Measurements from ENCODE around the gene ARHGEF39. TPM values are rescaled to one million over a fixed set of nuclear protein-coding genes. Genes with fewer than 3 reads are reported as not detected.
A peak's percentile ranks its signal among the peaks of the same experiment; 100 is the strongest.

Gene ARHGEF39
- total and polyA plus RNA-seq, 9 of the 15 experiments (the other 6 are each of a cell fraction or from before 2014, with no cell fraction given): 2.8 to 21.7 (median 12.9) TPM

GRCh38 chr9:35616681-35617459 lies 48.1 kb downstream of the ARHGEF39 start:
- no peaks in the 10 kb centered on the region for H4K20me1 ChIP-seq (replicated peaks; ENCODE audit: control insufficient read depth, insufficient read depth, low read length)
- DNase-seq (ENCODE audit: extremely low read depth in 1 of 4, low spot score in 3 of 4) (peak in 3 of 4 experiments; percentile 39 to 62 (median 53)), FAIRE-seq (no peak), ATAC-seq (peak; percentile 71)
- H3K4me2 ChIP-seq (ENCODE audit: insufficient read depth, low read length): peak overlapping the region; percentile 62
- H3K4me3 ChIP-seq: peak overlapping the region; percentile 15; the same call in 1 of the 2 replicates
- H3K27me3 ChIP-seq (ENCODE audit: control insufficient read depth in 2 of 2, insufficient read depth in 2 of 2, low read length in 2 of 2): peaks cover 3 to 27% of the 10 kb centered on the region in 2 experiments; a peak in 3 of 5 replicates
- intact Hi-C loops (cut with micrococcal nuclease) (no loop called here), in situ Hi-C loops (cut with MboI) (no loop called here)
- H3K9ac ChIP-seq (ENCODE audit: insufficient read depth in 1 of 2, low read depth in 2 of 2, low read length in 2 of 2): peak overlapping the region in 1 of 2 experiments; percentile 83; a peak in 2 of 4 replicates
- no peaks in the 10 kb centered on the region for H3K9me1 ChIP-seq (ENCODE audit: control insufficient read depth, insufficient read depth, low read length)
- H3K79me2 ChIP-seq (ENCODE audit: control insufficient read depth, insufficient read depth, low read length): no peaks in the 10 kb centered on the region
- H3K27ac ChIP-seq (ENCODE audit: extremely low read depth, low read depth, low read length): no peak overlapping the region
- no peaks in the 10 kb centered on the region for H3K9me3 ChIP-seq (replicated peaks; ENCODE audit: control insufficient read depth, insufficient read depth, low read depth, low read length)
- BruUV-seq (replicated peaks): no TSS peak
- H2AFZ ChIP-seq (ENCODE audit: low read depth, low read length): peak overlapping the region; percentile 78
- peaks cover 5 to 24% of the 10 kb centered on the region in 2 experiments; a peak in 3 of 5 replicates for H3K4me1 ChIP-seq (replicated peaks in 1 of 2; ENCODE audit: control insufficient read depth in 2 of 2, insufficient read depth in 2 of 2, low read length in 2 of 2)
- CTCF ChIA-PET (ENCODE audit: low intra/inter-chr PET ratio): no interaction called here
- POLR2A ChIA-PET: no interaction called here
- H3K36me3 ChIP-seq (ENCODE audit: control insufficient read depth, insufficient read depth, low read length): no peaks in the 10 kb centered on the region
- 7% methylated on average over 12 of the region's 51 CpGs for WGBS (ENCODE audit: insufficient coverage, low coverage, missing lambda C conversion rate)
- TF ChIP-seq ZNF707 (CRISPR knock-in tag; conservative IDR thresholded peaks at IDR 0.05) (no peak), FOXK2 (conservative IDR thresholded peaks at IDR 0.05 in 1 of 2, IDR thresholded peaks at IDR 0.05 in 1 of 2; ENCODE audit: low read depth in 2 of 2) (no peak), FIP1L1 (IDR thresholded peaks at IDR 0.05; ENCODE audit: low read depth, low read length, poor library complexity, severe bottlenecking) (no peak), DMBX1 (CRISPR knock-in tag; IDR thresholded peaks at IDR 0.05; ENCODE audit: borderline replicate concordance) (no peak), PPARD (CRISPR knock-in tag; IDR thresholded peaks at IDR 0.05) (no peak), PHF20 (IDR thresholded peaks at IDR 0.05; ENCODE audit: partially characterized antibody) (no peak), NRF1 (conservative IDR thresholded peaks at IDR 0.05 in 1 of 2, IDR thresholded peaks at IDR 0.05 in 1 of 2) (peak; percentile 29 to 36; a peak in 2 of 4 replicates), RBM39 (optimal IDR thresholded peaks at IDR 0.05; ENCODE audit: low read depth, low read length) (no peak), KHSRP (IDR thresholded peaks at IDR 0.05) (0 out of 2 replicates have a peak, but pooled peaks have one; percentile 19), SMARCA5 (IDR thresholded peaks at IDR 0.05) (no peak), IFI16 (CRISPR knock-in tag; IDR thresholded peaks at IDR 0.05) (no peak), CAMTA2 (CRISPR knock-in tag; conservative IDR thresholded peaks at IDR 0.05) (no peak), AFF4 (CRISPR knock-in tag; IDR thresholded peaks at IDR 0.05) (no peak), ATF7 (IDR thresholded peaks at IDR 0.05) (peak; percentile 77)
- TF ChIP-seq, protein P1, sequence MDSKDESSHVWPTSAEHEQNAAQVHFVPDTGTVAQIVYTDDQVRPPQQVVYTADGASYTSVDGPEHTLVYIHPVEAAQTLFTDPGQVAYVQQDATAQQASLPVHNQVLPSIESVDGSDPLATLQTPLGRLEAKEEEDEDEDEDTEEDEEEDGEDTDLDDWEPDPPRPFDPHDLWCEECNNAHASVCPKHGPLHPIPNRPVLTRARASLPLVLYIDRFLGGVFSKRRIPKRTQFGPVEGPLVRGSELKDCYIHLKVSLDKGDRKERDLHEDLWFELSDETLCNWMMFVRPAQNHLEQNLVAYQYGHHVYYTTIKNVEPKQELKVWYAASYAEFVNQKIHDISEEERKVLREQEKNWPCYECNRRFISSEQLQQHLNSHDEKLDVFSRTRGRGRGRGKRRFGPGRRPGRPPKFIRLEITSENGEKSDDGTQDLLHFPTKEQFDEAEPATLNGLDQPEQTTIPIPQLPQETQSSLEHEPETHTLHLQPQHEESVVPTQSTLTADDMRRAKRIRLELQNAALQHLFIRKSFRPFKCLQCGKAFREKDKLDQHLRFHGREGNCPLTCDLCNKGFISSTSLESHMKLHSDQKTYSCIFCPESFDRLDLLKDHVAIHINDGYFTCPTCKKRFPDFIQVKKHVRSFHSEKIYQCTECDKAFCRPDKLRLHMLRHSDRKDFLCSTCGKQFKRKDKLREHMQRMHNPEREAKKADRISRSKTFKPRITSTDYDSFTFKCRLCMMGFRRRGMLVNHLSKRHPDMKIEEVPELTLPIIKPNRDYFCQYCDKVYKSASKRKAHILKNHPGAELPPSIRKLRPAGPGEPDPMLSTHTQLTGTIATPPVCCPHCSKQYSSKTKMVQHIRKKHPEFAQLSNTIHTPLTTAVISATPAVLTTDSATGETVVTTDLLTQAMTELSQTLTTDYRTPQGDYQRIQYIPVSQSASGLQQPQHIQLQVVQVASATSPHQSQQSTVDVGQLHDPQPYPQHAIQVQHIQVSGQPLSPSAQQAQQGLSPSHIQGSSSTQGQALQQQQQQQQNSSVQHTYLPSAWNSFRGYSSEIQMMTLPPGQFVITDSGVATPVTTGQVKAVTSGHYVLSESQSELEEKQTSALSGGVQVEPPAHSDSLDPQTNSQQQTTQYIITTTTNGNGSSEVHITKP (IDR thresholded peaks at IDR 0.05; ENCODE audit: partially characterized antibody): peak; percentile 54
